PFSK-1 (cell line): ENCODE data around the gene SYN1.

Experiments used
- FOXP2 ChIP-seq: optimal IDR thresholded peaks from 2 replicates; pipeline ENCODE3; 2011; ENCODE audit warnings: borderline replicate concordance, control low read depth, inconsistent platforms; ENCODE audit not compliant: insufficient read depth; ENCODE audit errors: extremely low read length, extremely low read depth
- POLR2AphosphoS5 ChIP-seq: IDR thresholded peaks from 2 replicates; pipeline ENCODE4 v1.6.1; 2012; ENCODE audit warnings: low read depth, mild to moderate bottlenecking, control low read depth, low read length, moderate library complexity
- REST ChIP-seq, 2 experiments: IDR thresholded peaks; 2 replicates each; pipeline versions ENCODE4 v1.6.1 to v1.8.0; 2011 to 2012; ENCODE audit warnings: low read depth in 2 of 2, low read length in 2 of 2, control low read depth in 1 of 2, inconsistent platforms in 1 of 2, mild to moderate bottlenecking in 1 of 2, moderate library complexity in 1 of 2; ENCODE audit not compliant: insufficient read depth in 1 of 2
- SIN3A ChIP-seq: IDR thresholded peaks from 2 replicates; pipeline ENCODE4 v1.6.1; 2012; ENCODE audit warnings: mild to moderate bottlenecking, low read length, moderate library complexity, borderline replicate concordance; ENCODE audit not compliant: insufficient read depth
- TAF1 ChIP-seq: IDR thresholded peaks from 2 replicates; pipeline ENCODE4 v1.6.1; 2012; ENCODE audit warnings: low read length, control low read depth, borderline replicate concordance; ENCODE audit not compliant: insufficient read depth

Gene SYN1

GRCh38 chrX:47576021-47576898, 43.4 kb downstream of the SYN1 start:
- TF ChIP-seq FOXP2 (no peak), SIN3A (no peak), POLR2AphosphoS5 (no peak), REST (IDR thresholded peaks at IDR 0.05; ENCODE audit: insufficient read depth in 1 of 2, low read depth in 2 of 2, low read length in 2 of 2) (no peak)

- TF ChIP-seq REST (IDR thresholded peaks at IDR 0.05; ENCODE audit: insufficient read depth in 1 of 2, low read depth in 2 of 2, low read length in 2 of 2) (no peak), SIN3A (no peak), FOXP2 (no peak), TAF1 (no peak), POLR2AphosphoS5 (no peak)
Observed at GRCh38 chrX:47574547-47575301, 44.9 kb downstream of the SYN1 start.

- TF ChIP-seq SIN3A = no peak
- TF ChIP-seq TAF1 = no peak
- TF ChIP-seq REST (IDR thresholded peaks at IDR 0.05; ENCODE audit: insufficient read depth in 1 of 2, low read depth in 2 of 2, low read length in 2 of 2) = no peak
- no peak for TF ChIP-seq FOXP2
- no peak for TF ChIP-seq POLR2AphosphoS5
Observed at GRCh38 chrX:47574076-47574546, 45.5 kb downstream of the SYN1 start.

- TF ChIP-seq REST (IDR thresholded peaks at IDR 0.05; ENCODE audit: insufficient read depth in 1 of 2, low read depth in 2 of 2, low read length in 2 of 2) (no peak), SIN3A (no peak), POLR2AphosphoS5 (no peak), FOXP2 (no peak), TAF1 (no peak)
Observed at GRCh38 chrX:47573341-47574075, 46.1 kb downstream of the SYN1 start.
